HL-60/S4 treated with phorbol 12-myristate 13-acetate at 8.2 ng/mL for 4 days and 3 days (cell line): ENCODE data around the gene MTA3.

Experiments used
- in situ Hi-C: fragments of 300-500 bp; cut with MboI; formaldehyde crosslinking; loops from 2 replicates; pipeline ENCODE4 v1.15.0; 2022; ENCODE audit warnings: low sequenced_read_pairs

MTA3 gene

GRCh38 chr2:42781181-42781580 is 212.7 kb downstream of the MTA3 start:
- in situ Hi-C loops, result no loop called here

- in situ Hi-C loops, result no loop called here
Observed at GRCh38 chr2:42783511-42783910, 215.1 kb downstream of the MTA3 start.

GRCh38 chr2:42784204-42784880 is 215.9 kb downstream of the MTA3 start:
- in situ Hi-C loops, result no loop called here

- in situ Hi-C loops, result no loop called here
Observed at GRCh38 chr2:42786561-42787345, 218.3 kb downstream of the MTA3 start.

GRCh38 chr2:42787424-42787787 is 219.0 kb downstream of the MTA3 start:
- in situ Hi-C loops, result no loop called here

- in situ Hi-C loops, result no loop called here
Observed at GRCh38 chr2:42787788-42788477, 219.5 kb downstream of the MTA3 start.

GRCh38 chr2:42788478-42788793 is 220.0 kb downstream of the MTA3 start:
- in situ Hi-C loops, result no loop called here

GRCh38 chr2:42788882-42789281 is 220.4 kb downstream of the MTA3 start:
- in situ Hi-C loops, result no loop called here

- in situ Hi-C loops, result no loop called here
Observed at GRCh38 chr2:42789751-42790150, 221.3 kb downstream of the MTA3 start.

- in situ Hi-C loops, result no loop called here
Observed at GRCh38 chr2:42791606-42792005, 223.2 kb downstream of the MTA3 start.

- in situ Hi-C loops, result no loop called here
Observed at GRCh38 chr2:42792087-42792582, 223.7 kb downstream of the MTA3 start.

GRCh38 chr2:42792583-42793333 is 224.3 kb downstream of the MTA3 start, which contains the start of gene HAAO:
Gene HAAO (minus strand): TSS chr2:42792583. CDS start chr2:42792536, 47 bp downstream.
- in situ Hi-C loops, result no loop called here

- in situ Hi-C loops, result no loop called here
Observed at GRCh38 chr2:42793334-42794270, 225.2 kb downstream of the MTA3 start.

- in situ Hi-C loops, result no loop called here
Observed at GRCh38 chr2:42794271-42795046, 226.0 kb downstream of the MTA3 start.

- in situ Hi-C loops, result no loop called here
Observed at GRCh38 chr2:42795275-42795674, 226.8 kb downstream of the MTA3 start.

GRCh38 chr2:42795841-42796301 is 227.4 kb downstream of the MTA3 start:
- in situ Hi-C loops, result no loop called here

GRCh38 chr2:42796427-42797248 is 228.2 kb downstream of the MTA3 start:
- in situ Hi-C loops, result no loop called here

- in situ Hi-C loops, result no loop called here
Observed at GRCh38 chr2:42797281-42797680, 228.8 kb downstream of the MTA3 start.
